Endothelial cell of umbilical vein (primary cell): ENCODE data around the gene POLA1. TPM values are rescaled to one million over a fixed set of nuclear protein-coding genes. Genes with fewer than 3 reads are reported as not detected.

Source experiments
- BruUV-seq: library from RNA; stranded (reverse); fragments of 400-500 nt; replicated peaks from 2 replicates; lab custom pipeline; 2021; lab: Mats Ljungman, UMichigan
- CTCF ChIA-PET: fragments of 300-600, 350-600 bp; sonication (Branson Sonifier 250); formaldehyde crosslinking; loops from one replicate; lab custom pipeline; 2021; ENCODE audit warnings: antibody characterized with exemption, inconsistent platforms; lab: Charles Lee
- POLR2A ChIA-PET: fragments of 300-600, 350-600 bp; sonication (Branson Sonifier 250); formaldehyde crosslinking; loops from one replicate; lab custom pipeline; 2021; ENCODE audit warnings: antibody characterized with exemption, inconsistent platforms; lab: Charles Lee
- DNase-seq: peaks from one replicate; pipeline ENCODE4 v3.0.0-alpha.2; 2011; ENCODE audit warnings: low read depth, low spot score
- FAIRE-seq: peaks from 2 replicates; lab custom pipeline; 2011; peaks lifted over from hg19 to GRCh38; lab: Jason Lieb, UNC
- H2AFZ ChIP-seq: 2 replicates; pipeline ENCODE4 v1.6.0; 2012; ENCODE audit warnings: low read depth, low read length, control low read depth, inconsistent platforms
- H3K27ac ChIP-seq: 2 replicates; pipeline ENCODE4 v1.5.1; 2011; ENCODE audit warnings: low read depth, mild to moderate bottlenecking, control low read depth, low read length, moderate library complexity; ENCODE audit not compliant: insufficient read depth
- H3K27me3 ChIP-seq, 2 experiments: 2 replicates each; pipeline versions ENCODE4 v1.6.0 to v1.6.1; 2011; ENCODE audit warnings: low read length in 2 of 2, mixed read lengths in 1 of 2; ENCODE audit not compliant: control insufficient read depth in 2 of 2, insufficient read depth in 2 of 2
- H3K36me3 ChIP-seq, 2 experiments: 2 replicates in 1 of 2; 3 replicates in 1 of 2; pipeline ENCODE4 v1.5.1; 2011; ENCODE audit warnings: low read length in 2 of 2, mild to moderate bottlenecking in 1 of 2, moderate library complexity in 1 of 2; ENCODE audit not compliant: control insufficient read depth in 2 of 2, insufficient read depth in 2 of 2; ENCODE audit errors: extremely low read depth in 1 of 2
- H3K4me1 ChIP-seq: 3 replicates; pipeline ENCODE4 v1.5.1; 2011; ENCODE audit warnings: mild to moderate bottlenecking, low read length; ENCODE audit not compliant: control insufficient read depth, insufficient read depth; ENCODE audit errors: extremely low read depth
- H3K4me2 ChIP-seq: 2 replicates; pipeline ENCODE4 v1.6.1; 2011; ENCODE audit warnings: low read length, control low read depth, mixed read lengths; ENCODE audit not compliant: insufficient read depth
- H3K4me3 ChIP-seq, 3 experiments: fragments of 200-600 bp in 1 of 3; sonication (generic), shearing (Covaris generic) in 1 of 3; replicated peaks in 1 of 3; 2 replicates each; pipeline ENCODE4 v1.5.1; 2011 to 2016; ENCODE audit warnings: control low read depth in 3 of 3, low read length in 3 of 3, mild to moderate bottlenecking in 2 of 3, inconsistent platforms in 1 of 3, low read depth in 1 of 3, moderate library complexity in 1 of 3; ENCODE audit not compliant: insufficient read depth in 1 of 3
- H3K79me2 ChIP-seq: 2 replicates; pipeline ENCODE4 v1.6.0; 2012; ENCODE audit warnings: low read length, inconsistent platforms; ENCODE audit not compliant: control insufficient read depth, insufficient read depth
- H3K9ac ChIP-seq: replicated peaks from 2 replicates; pipeline ENCODE3; 2011; ENCODE audit warnings: low read length, control low read depth; ENCODE audit not compliant: insufficient read depth; ENCODE audit errors: extremely low read depth
- H3K9me1 ChIP-seq: replicated peaks from 3 replicates; pipeline ENCODE4 v1.6.0; 2011; ENCODE audit warnings: mild to moderate bottlenecking, low read length; ENCODE audit not compliant: control insufficient read depth, insufficient read depth; ENCODE audit errors: extremely low read depth
- H3K9me3 ChIP-seq: replicated peaks from 2 replicates; pipeline ENCODE4 v1.5.1; 2012; ENCODE audit warnings: low read length, inconsistent platforms; ENCODE audit not compliant: control insufficient read depth, insufficient read depth
- H4K20me1 ChIP-seq: replicated peaks from 2 replicates; pipeline ENCODE3; 2011; ENCODE audit warnings: mild to moderate bottlenecking, low read length; ENCODE audit not compliant: control insufficient read depth, insufficient read depth; ENCODE audit errors: extremely low read depth
- CTCF ChIP-seq, 2 donors: IDR thresholded peaks; 1 replicate in 1 of 2; 2 replicates in 1 of 2; pipeline ENCODE4 v1.5.1; 2011; ENCODE audit warnings: low read length in 2 of 2, mild to moderate bottlenecking in 2 of 2, moderate library complexity in 2 of 2, control low read depth in 1 of 2, inconsistent platforms in 1 of 2, low read depth in 1 of 2; ENCODE audit not compliant: insufficient read depth in 1 of 2; ENCODE audit errors: extremely low read depth in 1 of 2
- EZH2 ChIP-seq: IDR thresholded peaks from 2 replicates; pipeline ENCODE4 v1.6.1; 2012; ENCODE audit warnings: borderline replicate concordance, low read depth, mild to moderate bottlenecking, moderate library complexity, low read length, inconsistent platforms; ENCODE audit not compliant: severe bottlenecking
- FOS ChIP-seq: IDR thresholded peaks from 2 replicates; pipeline ENCODE4 v1.6.1; 2011; ENCODE audit warnings: mild to moderate bottlenecking, low read length, moderate library complexity, borderline replicate concordance; ENCODE audit not compliant: insufficient read depth
- GATA2 ChIP-seq: IDR thresholded peaks from 2 replicates; pipeline ENCODE4 v1.7.0; 2011; ENCODE audit warnings: low read depth, mild to moderate bottlenecking, moderate library complexity, mixed read lengths, low read length; ENCODE audit not compliant: insufficient read length, insufficient read depth
- JUN ChIP-seq: IDR thresholded peaks from 2 replicates; pipeline ENCODE4 v1.6.1; 2011; ENCODE audit warnings: borderline replicate concordance, low read depth; ENCODE audit not compliant: insufficient read length, insufficient read depth
- MAX ChIP-seq: IDR thresholded peaks from 2 replicates; pipeline ENCODE4 v1.6.1; 2011; ENCODE audit not compliant: insufficient read depth, insufficient read length
- MYC ChIP-seq: IDR thresholded peaks from one replicate; pipeline ENCODE4 v1.6.1; 2011; ENCODE audit warnings: mild to moderate bottlenecking, low read depth, low read length
- POLR2A ChIP-seq: IDR thresholded peaks from 2 replicates; pipeline ENCODE4 v1.6.1; 2012; ENCODE audit warnings: low read depth, mild to moderate bottlenecking, control low read depth, low read length
- POLR2AphosphoS5 ChIP-seq: IDR thresholded peaks from 2 replicates; pipeline ENCODE4 v1.6.1; 2012; ENCODE audit warnings: low read depth, mild to moderate bottlenecking, control low read depth, low read length, moderate library complexity; ENCODE audit not compliant: insufficient read depth
- dilution Hi-C: fragments of 300-500 bp; cut with MboI; formaldehyde crosslinking; loops from one replicate; pipeline ENCODE4 v1.15.0; 2019; ENCODE audit warnings: low sequenced_read_pairs; ENCODE audit not compliant: extremely low pct_ligation_motif_present
- intact Hi-C: fragments of 100-400 bp; cut with micrococcal nuclease; formaldehyde crosslinking; loops from one replicate; pipeline ENCODE4 v1.10.0; 2022
- polyA plus RNA-seq, 4 experiments: library from polyadenylated mRNA; depleted of rRNA in 3 of 4; stranded (reverse) in 3 of 4; unstranded in 1 of 4; fragments of >200 nt; gene quantifications; 2 replicates each; pipeline versions ENCODE4 v1.2.1 to v1.2.3, GENCODE V29; 2011 to 2012; ENCODE audit warnings: missing spikeins in 1 of 4
- total RNA-seq: library from RNA; stranded (reverse); gene quantifications from 2 replicates; pipeline ENCODE4 v1.2.3, GENCODE V29; 2021

POLA1 gene
- total and polyA plus RNA-seq, 2 donors (not counting 3 experiments of a cell fraction or from before 2014, with no cell fraction given): 1.8 to 18.6 TPM

- H3K9me1 ChIP-seq: no peaks in the 10 kb centered on the region
- no peaks in the 10 kb centered on the region for H3K4me1 ChIP-seq
- H4K20me1 ChIP-seq: no peaks in the 10 kb centered on the region
- CTCF ChIA-PET: interaction anchor here (1.3 kb wide), 1 partner anchor 25 kb away, joined by 3 read pairs; no protein-coding TSS in a partner anchor
- POLR2A ChIA-PET: no interaction called here
- no peak overlapping the region for H3K4me3 ChIP-seq
- DNase-seq (no peak), FAIRE-seq (no peak)
- no peak overlapping the region for H3K9ac ChIP-seq
- no peak overlapping the region for H3K4me2 ChIP-seq
- no peaks in the 10 kb centered on the region for H3K9me3 ChIP-seq
- no TSS peak for BruUV-seq
- dilution Hi-C loops: no loop called here
- H3K27ac ChIP-seq: no peak overlapping the region
- intact Hi-C loops: no loop called here
- H3K79me2 ChIP-seq: no peaks in the 10 kb centered on the region
- H2AFZ ChIP-seq: no peak overlapping the region
- no peak for TF ChIP-seq GATA2
- TF ChIP-seq POLR2A: no peak
- TF ChIP-seq MAX: no peak
- TF ChIP-seq POLR2AphosphoS5: no peak
- no peak for TF ChIP-seq EZH2
- TF ChIP-seq JUN: no peak
- TF ChIP-seq CTCF (IDR thresholded peaks at IDR 0.05; ENCODE audit: extremely low read depth in 1 of 2, insufficient read depth in 1 of 2, low read depth in 1 of 2, low read length in 2 of 2): no peak
- TF ChIP-seq MYC: no peak
- no peak for TF ChIP-seq FOS
- H3K36me3 ChIP-seq: no peaks in the 10 kb centered on the region
- no peaks in the 10 kb centered on the region for H3K27me3 ChIP-seq
These were observed 181.0 kb downstream of the POLA1 start for GRCh38 chrX:24874604-24875247.
